Brain microvascular endothelial cell (primary cell): Measurements from ENCODE around the gene IGFL3.

Experiments
- DNase-seq: peaks from one replicate; pipeline ENCODE4 v3.0.0-alpha.2; 2020
- H3K27ac ChIP-seq: fragments of 250-450 bp; sonication (Bioruptor Pico); 2 replicates; pipeline ENCODE4 v1.5.1; 2020; ENCODE audit warnings: mild to moderate bottlenecking, moderate library complexity
- H3K27me3 ChIP-seq: fragments of 250-450 bp; sonication (Bioruptor Pico); replicated peaks from 2 replicates; pipeline ENCODE4 v1.5.1; 2020; ENCODE audit warnings: mild to moderate bottlenecking
- H3K36me3 ChIP-seq: fragments of 250-450 bp; sonication (Bioruptor Pico); replicated peaks from 2 replicates; pipeline ENCODE4 v1.5.1; 2020; ENCODE audit warnings: mild to moderate bottlenecking
- H3K4me3 ChIP-seq: 2 replicates; pipeline ENCODE4 v1.5.1; 2011; ENCODE audit warnings: low read depth, mild to moderate bottlenecking, control low read depth, low read length, moderate library complexity
- CTCF ChIP-seq: IDR thresholded peaks from 2 replicates; pipeline ENCODE4 v1.5.1; 2011; ENCODE audit warnings: low read depth, mild to moderate bottlenecking, moderate library complexity, low read length, control low read depth, inconsistent platforms; ENCODE audit errors: missing control alignments
- in situ Hi-C: cut with HindIII; loops from 2 replicates; pipeline ENCODE4 v1.10.0; 2017; ENCODE audit warnings: low sequenced_read_pairs, low pct_ligation_motif_present

IGFL3 gene

GRCh38 chr19:46155237-46155636 is 30.7 kb upstream of the IGFL3 start:
- TF ChIP-seq CTCF: no peak

GRCh38 chr19:46150606-46151005 is 26.1 kb upstream of the IGFL3 start:
- no peak for TF ChIP-seq CTCF
- in situ Hi-C loops: no loop called here
- Histone ChIP-seq H3K27me3 (peaks cover 30% of the 10 kb centered on the region), H3K4me3 (no peak overlapping the region), H3K36me3 (no peaks in the 10 kb centered on the region), H3K27ac (no peak overlapping the region)
- DNase-seq: no peak

More at GRCh38 chr19:46155237-46155636, 30.7 kb upstream of the IGFL3 start:
- H3K27ac ChIP-seq: no peak overlapping the region
- DNase-seq: no peak
- no peaks in the 10 kb centered on the region for H3K36me3 ChIP-seq
- H3K4me3 ChIP-seq: no peak overlapping the region
- in situ Hi-C loops: no loop called here
- H3K27me3 ChIP-seq: peaks cover 19% of the 10 kb centered on the region

GRCh38 chr19:46147791-46148288 is 23.4 kb upstream of the IGFL3 start, which contains the start of gene IGFL2:
TSS of gene IGFL2 (plus strand) at chr19:46148238. CDS start at chr19:46148279, 41 bp downstream.
- Histone ChIP-seq H3K4me3 (no peak within 1 kb of the TSS), H3K27me3 (peaks cover 20% of the 10 kb centered on the region), H3K27ac (no peak within 1 kb of the TSS), H3K36me3 (no peaks in the 10 kb centered on the region)
- DNase-seq: no peak
- in situ Hi-C loops: no loop called here
- TF ChIP-seq CTCF: no peak

- DNase-seq: no peak
- Histone ChIP-seq H3K4me3 (no peak overlapping the region), H3K27me3 (peaks cover 20% of the 10 kb centered on the region), H3K27ac (no peak overlapping the region), H3K36me3 (no peaks in the 10 kb centered on the region)
- no peak for TF ChIP-seq CTCF
- in situ Hi-C loops: no loop called here
Observed at GRCh38 chr19:46147166-46147740, 22.8 kb upstream of the IGFL3 start.

- H3K27me3 ChIP-seq: peaks cover 15% of the 10 kb centered on the region
- TF ChIP-seq CTCF: no peak
- in situ Hi-C loops: no loop called here
Observed at GRCh38 chr19:46144756-46145155, 20.3 kb upstream of the IGFL3 start.

GRCh38 chr19:46142294-46142693 is 17.8 kb upstream of the IGFL3 start:
- Histone ChIP-seq H3K27me3 (peaks cover 4% of the 10 kb centered on the region), H3K4me3 (no peak overlapping the region), H3K36me3 (no peaks in the 10 kb centered on the region), H3K27ac (no peak overlapping the region)
- in situ Hi-C loops: no loop called here
- DNase-seq: no peak
- no peak for TF ChIP-seq CTCF

More at GRCh38 chr19:46144756-46145155, 20.3 kb upstream of the IGFL3 start:
- Histone ChIP-seq H3K4me3 (no peak overlapping the region), H3K36me3 (no peaks in the 10 kb centered on the region), H3K27ac (no peak overlapping the region)
- DNase-seq: no peak
